Ishikawa (cell line): ENCODE results near the gene PGM1.

Experiments used
- CEBPB ChIP-seq: IDR thresholded peaks from 2 replicates; pipeline ENCODE4 v1.6.1; 2012
- NFIC ChIP-seq: IDR thresholded peaks from 2 replicates; pipeline ENCODE4 v1.6.1; 2012
- TAF1 ChIP-seq: IDR thresholded peaks from 2 replicates; pipeline ENCODE4 v1.6.1; 2012; ENCODE audit warnings: low read depth, mild to moderate bottlenecking
- YY1 ChIP-seq: IDR thresholded peaks from 2 replicates; pipeline ENCODE4 v1.6.1; 2012; ENCODE audit warnings: low read depth
- TF ChIP-seq, protein P1 (sequence below): IDR thresholded peaks from 2 replicates; pipeline ENCODE4 v1.6.1; 2012; ENCODE audit warnings: low read depth, mild to moderate bottlenecking
- TF ChIP-seq, protein P2 (sequence below): IDR thresholded peaks from 2 replicates; pipeline ENCODE4 v1.6.1; 2012

DNA sequence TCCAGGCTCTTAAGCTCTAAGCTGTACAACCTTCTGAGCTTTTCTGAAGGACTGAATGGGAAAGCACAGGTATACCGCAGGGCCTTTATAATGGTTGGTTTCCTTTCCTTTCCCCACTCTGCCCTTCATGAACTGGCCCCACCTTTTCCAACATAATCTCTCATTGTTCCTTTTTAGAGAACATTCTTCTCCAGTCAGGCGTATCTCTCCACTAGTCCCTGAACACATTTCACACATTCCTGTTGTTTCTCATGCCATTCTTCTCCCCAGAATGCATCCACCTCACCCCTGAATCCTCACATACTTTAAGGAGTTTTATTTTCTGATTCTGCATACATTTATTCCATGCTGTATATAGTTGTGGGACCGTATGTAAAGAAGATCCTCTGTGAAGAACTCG, 41.3 kb downstream of the PGM1 start:
- no peak for TF ChIP-seq TAF1
- TF ChIP-seq NFIC, result peak; percentile 58; the same call in 1 of the 2 replicates
- no peak for TF ChIP-seq CEBPB
- TF ChIP-seq, protein P1, sequence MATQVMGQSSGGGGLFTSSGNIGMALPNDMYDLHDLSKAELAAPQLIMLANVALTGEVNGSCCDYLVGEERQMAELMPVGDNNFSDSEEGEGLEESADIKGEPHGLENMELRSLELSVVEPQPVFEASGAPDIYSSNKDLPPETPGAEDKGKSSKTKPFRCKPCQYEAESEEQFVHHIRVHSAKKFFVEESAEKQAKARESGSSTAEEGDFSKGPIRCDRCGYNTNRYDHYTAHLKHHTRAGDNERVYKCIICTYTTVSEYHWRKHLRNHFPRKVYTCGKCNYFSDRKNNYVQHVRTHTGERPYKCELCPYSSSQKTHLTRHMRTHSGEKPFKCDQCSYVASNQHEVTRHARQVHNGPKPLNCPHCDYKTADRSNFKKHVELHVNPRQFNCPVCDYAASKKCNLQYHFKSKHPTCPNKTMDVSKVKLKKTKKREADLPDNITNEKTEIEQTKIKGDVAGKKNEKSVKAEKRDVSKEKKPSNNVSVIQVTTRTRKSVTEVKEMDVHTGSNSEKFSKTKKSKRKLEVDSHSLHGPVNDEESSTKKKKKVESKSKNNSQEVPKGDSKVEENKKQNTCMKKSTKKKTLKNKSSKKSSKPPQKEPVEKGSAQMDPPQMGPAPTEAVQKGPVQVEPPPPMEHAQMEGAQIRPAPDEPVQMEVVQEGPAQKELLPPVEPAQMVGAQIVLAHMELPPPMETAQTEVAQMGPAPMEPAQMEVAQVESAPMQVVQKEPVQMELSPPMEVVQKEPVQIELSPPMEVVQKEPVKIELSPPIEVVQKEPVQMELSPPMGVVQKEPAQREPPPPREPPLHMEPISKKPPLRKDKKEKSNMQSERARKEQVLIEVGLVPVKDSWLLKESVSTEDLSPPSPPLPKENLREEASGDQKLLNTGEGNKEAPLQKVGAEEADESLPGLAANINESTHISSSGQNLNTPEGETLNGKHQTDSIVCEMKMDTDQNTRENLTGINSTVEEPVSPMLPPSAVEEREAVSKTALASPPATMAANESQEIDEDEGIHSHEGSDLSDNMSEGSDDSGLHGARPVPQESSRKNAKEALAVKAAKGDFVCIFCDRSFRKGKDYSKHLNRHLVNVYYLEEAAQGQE, result no peak
- no peak for TF ChIP-seq YY1
- TF ChIP-seq, protein P2, sequence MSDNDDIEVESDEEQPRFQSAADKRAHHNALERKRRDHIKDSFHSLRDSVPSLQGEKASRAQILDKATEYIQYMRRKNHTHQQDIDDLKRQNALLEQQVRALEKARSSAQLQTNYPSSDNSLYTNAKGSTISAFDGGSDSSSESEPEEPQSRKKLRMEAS, result peak; percentile 61
